ENCODE measurements around the gene FAM13A.

The FAM13A gene

GRCh38 chr4:89056292-89056952, 563 bp downstream of the FAM13A start:
- intact Hi-C loops (cut with micrococcal nuclease) = no loop called here
- H3K9me3 Mint-ChIP-seq = peaks cover 16% of the 10 kb centered on the region
- H3K36me3 Mint-ChIP-seq (ENCODE audit: low read depth) = no peaks in the 10 kb centered on the region
- H3K4me1 Mint-ChIP-seq (ENCODE audit: low read depth) = peaks cover 33% of the 10 kb centered on the region
- H3K27me3 Mint-ChIP-seq = no peaks in the 10 kb centered on the region
- H3K27ac Mint-ChIP-seq = peak overlapping the region; percentile 39
- no peak overlapping the region for H3K4me3 Mint-ChIP-seq

GRCh38 chr4:89055157-89056080, 1.6 kb downstream of the FAM13A start:
- H3K4me3 Mint-ChIP-seq = no peak overlapping the region
- H3K9me3 Mint-ChIP-seq = peaks cover 11% of the 10 kb centered on the region
- intact Hi-C loops (cut with micrococcal nuclease) = no loop called here
- no peaks in the 10 kb centered on the region for H3K36me3 Mint-ChIP-seq (ENCODE audit: low read depth)
- no peak overlapping the region for H3K27ac Mint-ChIP-seq
- peaks cover 33% of the 10 kb centered on the region for H3K4me1 Mint-ChIP-seq (ENCODE audit: low read depth)
- H3K27me3 Mint-ChIP-seq = no peaks in the 10 kb centered on the region

GRCh38 chr4:89054627-89055026, 2.4 kb downstream of the FAM13A start:
- no peak overlapping the region for H3K27ac Mint-ChIP-seq
- H3K27me3 Mint-ChIP-seq = no peaks in the 10 kb centered on the region
- H3K4me3 Mint-ChIP-seq = no peak overlapping the region
- peaks cover 9% of the 10 kb centered on the region for H3K9me3 Mint-ChIP-seq
- intact Hi-C loops (cut with micrococcal nuclease) = no loop called here
- H3K4me1 Mint-ChIP-seq (ENCODE audit: low read depth) = peaks cover 33% of the 10 kb centered on the region
- no peaks in the 10 kb centered on the region for H3K36me3 Mint-ChIP-seq (ENCODE audit: low read depth)

GRCh38 chr4:89049853-89050252, 7.1 kb downstream of the FAM13A start:
- Mint-ChIP-seq H3K27ac (no peak overlapping the region), H3K4me3 (no peak overlapping the region), H3K9me3 (peaks cover 9% of the 10 kb centered on the region), H3K36me3 (ENCODE audit: low read depth) (no peaks in the 10 kb centered on the region), H3K4me1 (ENCODE audit: low read depth) (peaks cover 11% of the 10 kb centered on the region), H3K27me3 (no peaks in the 10 kb centered on the region)
- intact Hi-C loops (cut with micrococcal nuclease) = no loop called here

GRCh38 chr4:89048906-89049601, 7.9 kb downstream of the FAM13A start:
- Mint-ChIP-seq H3K36me3 (ENCODE audit: low read depth) (no peaks in the 10 kb centered on the region), H3K9me3 (peaks cover 9% of the 10 kb centered on the region)
- intact Hi-C loops (cut with micrococcal nuclease) = no loop called here

GRCh38 chr4:89044147-89044900, 12.7 kb downstream of the FAM13A start:
- intact Hi-C loops (cut with micrococcal nuclease) = no loop called here
- Mint-ChIP-seq H3K4me1 (ENCODE audit: low read depth) (peaks cover 8% of the 10 kb centered on the region), H3K27me3 (no peaks in the 10 kb centered on the region), H3K36me3 (ENCODE audit: low read depth) (no peaks in the 10 kb centered on the region), H3K27ac (no peak overlapping the region), H3K4me3 (no peak overlapping the region), H3K9me3 (no peaks in the 10 kb centered on the region)

More at GRCh38 chr4:89048906-89049601, 7.9 kb downstream of the FAM13A start:
- Mint-ChIP-seq H3K4me3 (no peak overlapping the region), H3K27me3 (no peaks in the 10 kb centered on the region), H3K4me1 (ENCODE audit: low read depth) (peaks cover 8% of the 10 kb centered on the region), H3K27ac (no peak overlapping the region)

DNA sequence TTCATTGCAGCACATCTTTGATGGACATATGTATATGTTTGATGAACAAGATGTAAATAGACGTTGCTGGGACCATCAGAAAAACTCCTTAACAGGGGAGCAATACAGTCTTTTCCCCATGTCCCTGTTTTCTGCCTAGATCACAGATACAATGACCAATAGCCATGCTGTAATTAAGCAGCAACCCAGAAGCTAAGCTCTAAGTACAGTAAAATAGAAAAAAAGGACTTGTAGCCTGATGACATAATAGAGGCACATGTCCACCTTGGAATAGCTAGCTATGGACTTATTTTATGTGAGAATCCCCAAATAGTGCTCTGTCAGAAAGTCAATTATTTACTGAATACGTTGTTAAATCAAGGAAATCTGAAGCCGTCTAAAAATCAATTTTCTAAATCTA, 14.9 kb downstream of the FAM13A start:
- Mint-ChIP-seq H3K9me3 (peaks cover 5% of the 10 kb centered on the region), H3K27ac (no peak overlapping the region), H3K4me3 (no peak overlapping the region), H3K27me3 (no peaks in the 10 kb centered on the region), H3K4me1 (ENCODE audit: low read depth) (peaks cover 8% of the 10 kb centered on the region), H3K36me3 (ENCODE audit: low read depth) (no peaks in the 10 kb centered on the region)
- intact Hi-C loops (cut with micrococcal nuclease) = no loop called here

- H3K4me3 Mint-ChIP-seq = no peak overlapping the region
- H3K4me1 Mint-ChIP-seq (ENCODE audit: low read depth) = peaks cover 4% of the 10 kb centered on the region
- peaks cover 16% of the 10 kb centered on the region for H3K9me3 Mint-ChIP-seq
- no peaks in the 10 kb centered on the region for H3K36me3 Mint-ChIP-seq (ENCODE audit: low read depth)
- H3K27ac Mint-ChIP-seq = no peak overlapping the region
- H3K27me3 Mint-ChIP-seq = no peaks in the 10 kb centered on the region
- intact Hi-C loops (cut with micrococcal nuclease) = no loop called here
Observed at GRCh38 chr4:89039730-89040338, 17.2 kb downstream of the FAM13A start.

- Mint-ChIP-seq H3K36me3 (ENCODE audit: low read depth) (no peaks in the 10 kb centered on the region), H3K27me3 (no peaks in the 10 kb centered on the region), H3K9me3 (peaks cover 16% of the 10 kb centered on the region), H3K27ac (no peak overlapping the region), H3K4me1 (ENCODE audit: low read depth) (no peaks in the 10 kb centered on the region), H3K4me3 (no peak overlapping the region)
- intact Hi-C loops (cut with micrococcal nuclease) = no loop called here
Observed at GRCh38 chr4:89036535-89036934, 20.4 kb downstream of the FAM13A start.

- Mint-ChIP-seq H3K27me3 (no peaks in the 10 kb centered on the region), H3K36me3 (ENCODE audit: low read depth) (no peaks in the 10 kb centered on the region), H3K9me3 (peaks cover 8% of the 10 kb centered on the region), H3K27ac (no peak overlapping the region), H3K4me1 (ENCODE audit: low read depth) (no peaks in the 10 kb centered on the region), H3K4me3 (no peak overlapping the region)
- intact Hi-C loops (cut with micrococcal nuclease) = no loop called here
Observed at GRCh38 chr4:89031272-89031671, 25.7 kb downstream of the FAM13A start.

- Mint-ChIP-seq H3K4me3 (no peak overlapping the region), H3K27ac (no peak overlapping the region), H3K36me3 (ENCODE audit: low read depth) (no peaks in the 10 kb centered on the region), H3K4me1 (ENCODE audit: low read depth) (no peaks in the 10 kb centered on the region), H3K9me3 (no peaks in the 10 kb centered on the region), H3K27me3 (no peaks in the 10 kb centered on the region)
- intact Hi-C loops (cut with micrococcal nuclease) = no loop called here
Observed at GRCh38 chr4:89029591-89029990, 27.4 kb downstream of the FAM13A start.

GRCh38 chr4:89026542-89026941, 30.4 kb downstream of the FAM13A start:
- intact Hi-C loops (cut with micrococcal nuclease) = no loop called here
- Mint-ChIP-seq H3K36me3 (ENCODE audit: low read depth) (no peaks in the 10 kb centered on the region), H3K4me1 (ENCODE audit: low read depth) (peaks cover 6% of the 10 kb centered on the region), H3K27ac (no peak overlapping the region), H3K4me3 (no peak overlapping the region), H3K27me3 (no peaks in the 10 kb centered on the region), H3K9me3 (no peaks in the 10 kb centered on the region)

GRCh38 chr4:89024051-89024675, 32.8 kb downstream of the FAM13A start:
- Mint-ChIP-seq H3K4me1 (ENCODE audit: low read depth) (peaks cover 6% of the 10 kb centered on the region), H3K36me3 (ENCODE audit: low read depth) (no peaks in the 10 kb centered on the region), H3K4me3 (no peak overlapping the region), H3K9me3 (no peaks in the 10 kb centered on the region), H3K27me3 (no peaks in the 10 kb centered on the region), H3K27ac (no peak overlapping the region)
- intact Hi-C loops (cut with micrococcal nuclease) = loop anchor here (1.0 kb wide), 1 partner anchor 206 kb away; no protein-coding TSS in a partner anchor

Measured in dendritic cell treated with granulocyte-macrophage colony-stimulating factor and Interleukin-4, amounts not matched to agents 40 ng/mL and 50 ng/mL, for 4 days (primary cell).